Caco-2 (cell line): ENCODE data around the gene FKBP1B. TPM values are rescaled to one million over a fixed set of nuclear protein-coding genes. Genes with fewer than 3 reads are reported as not detected.

ENCODE experiments used
- Bru-seq: library from RNA; stranded (reverse); fragments of 400-500 nt; gene quantifications from one replicate; lab custom pipeline; 2021; lab: Mats Ljungman, UMichigan
- BruChase-seq, 2 experiments: library from RNA; stranded (reverse); fragments of 400-500 nt; gene quantifications; one replicate each; lab custom pipeline; 2021; lab: Mats Ljungman, UMichigan
- BruUV-seq: library from RNA; stranded (reverse); fragments of 400-500 nt; replicated peaks from 2 replicates; lab custom pipeline; 2021; lab: Mats Ljungman, UMichigan
- CTCF ChIA-PET: fragments of 300-600 bp; sonication (Branson Sonifier 250); formaldehyde crosslinking; loops from one replicate; lab custom pipeline; 2022; ENCODE audit warnings: antibody characterized with exemption; lab: Charles Lee
- POLR2A ChIA-PET: fragments of 300-600 bp; sonication (Branson Sonifier 250); formaldehyde crosslinking; loops from one replicate; lab custom pipeline; 2022; ENCODE audit warnings: antibody characterized with exemption; lab: Charles Lee
- DNase-seq, 2 experiments: peaks; one replicate each; pipeline versions ENCODE4 v3.0.0 to v3.0.0-alpha.2; 2020 to 2022
- H3K27me3 ChIP-seq: replicated peaks from 2 replicates; pipeline ENCODE4 v1.6.0; 2011; ENCODE audit warnings: low read length; ENCODE audit not compliant: control insufficient read depth, insufficient read depth
- H3K36me3 ChIP-seq: 2 replicates; pipeline ENCODE4 v1.5.1; 2011; ENCODE audit warnings: low read length; ENCODE audit not compliant: control insufficient read depth, insufficient read depth
- H3K4me1 ChIP-seq: fragments of 250-450 bp; sonication (Bioruptor Pico); 2 replicates; pipeline ENCODE4 v1.5.1; 2020; ENCODE audit warnings: mild to moderate bottlenecking
- H3K4me3 ChIP-seq: 2 replicates; pipeline ENCODE4 v1.5.1; 2011; ENCODE audit warnings: low read depth, mild to moderate bottlenecking, control low read depth, low read length
- H3K9me3 ChIP-seq: fragments of 250-450 bp; sonication (Bioruptor Pico); 2 replicates; pipeline ENCODE4 v1.5.1; 2020; ENCODE audit warnings: mild to moderate bottlenecking, moderate library complexity
- H3K27ac Mint-ChIP-seq: one replicate; pipeline ENCODE4 v1.8.0; 2022; ENCODE audit warnings: mixed read lengths; ENCODE audit not compliant: unreplicated experiment
- H3K27me3 Mint-ChIP-seq: one replicate; pipeline ENCODE4 v1.8.0; 2022; ENCODE audit warnings: mixed read lengths; ENCODE audit not compliant: insufficient read depth, unreplicated experiment
- H3K36me3 Mint-ChIP-seq: one replicate; pipeline ENCODE4 v1.8.0; 2022; ENCODE audit warnings: mild to moderate bottlenecking, mixed read lengths; ENCODE audit not compliant: insufficient read depth, unreplicated experiment
- H3K4me1 Mint-ChIP-seq: one replicate; pipeline ENCODE4 v1.8.0; 2022; ENCODE audit warnings: low read depth, mixed read lengths; ENCODE audit not compliant: unreplicated experiment
- H3K4me3 Mint-ChIP-seq: one replicate; pipeline ENCODE4 v1.8.0; 2022; ENCODE audit warnings: mild to moderate bottlenecking, moderate library complexity, mixed read lengths; ENCODE audit not compliant: unreplicated experiment
- H3K9me3 Mint-ChIP-seq: one replicate; pipeline ENCODE4 v1.8.0; 2022; ENCODE audit warnings: mixed read lengths; ENCODE audit not compliant: unreplicated experiment
- CTCF ChIP-seq, 2 experiments: fragments of 200-600 bp in 1 of 2; IDR thresholded peaks; 1 replicate in 1 of 2; 2 replicates in 1 of 2; pipeline versions ENCODE4 v1.5.1 to v1.8.0; 2011 to 2022; ENCODE audit warnings: antibody characterized with exemption in 1 of 2, control low read depth in 1 of 2, inconsistent platforms in 1 of 2, low read depth in 1 of 2, low read length in 1 of 2, mild to moderate bottlenecking in 1 of 2, moderate library complexity in 1 of 2; ENCODE audit not compliant: insufficient read depth in 1 of 2, severe bottlenecking in 1 of 2, unreplicated experiment in 1 of 2
- intact Hi-C: fragments of 100-400 bp; cut with micrococcal nuclease; formaldehyde crosslinking; loops from one replicate; pipeline ENCODE4 v1.10.0; 2022; ENCODE audit not compliant: unreplicated experiment
- long read RNA-seq: library from polyadenylated mRNA; stranded (forward); transcript quantifications from one replicate; pipeline ENCODE4 v2.0.0, GENCODE V29; 2022
- total RNA-seq: library from RNA; stranded (reverse); gene quantifications from 2 replicates; pipeline ENCODE4 v1.2.3, GENCODE V29; 2022

The FKBP1B gene
- total RNA-seq (3.2 and 3.7 TPM in 2 replicates), Bru-seq, nascent RNA (percentile 31 among the genes with signal in this experiment), BruChase-seq, experiment 1, labeled RNA remaining after a 2-hour chase (percentile 32 among the genes with signal in this experiment), BruChase-seq, experiment 2, labeled RNA remaining after a 6-hour chase (percentile 32 among the genes with signal in this experiment)
- long read RNA-seq, partial matches to known transcripts = 0 of 3 reads
- long read RNA-seq, other reads (novel, unspliced or antisense) = 2 of 3 reads

GRCh38 chr2:24049485-24050021 is at the start of gene FKBP1B:
TSS of gene FKBP1B (plus strand) at chr2:24049741. CDS start at chr2:24049850, 109 bp downstream.
- Histone ChIP-seq H3K36me3 (no peaks in the 10 kb centered on the region), H3K27me3 (no peaks in the 10 kb centered on the region), H3K9me3 (no peaks in the 10 kb centered on the region), H3K4me1 (peaks cover 4% of the 10 kb centered on the region; the same call in 1 of the 2 replicates), H3K4me3 (peak within 1 kb of the TSS; percentile 42)
- Mint-ChIP-seq H3K9me3 (no peaks in the 10 kb centered on the region), H3K4me3 (no peak within 1 kb of the TSS), H3K4me1 (peaks cover 7% of the 10 kb centered on the region), H3K27me3 (no peaks in the 10 kb centered on the region), H3K27ac (no peak within 1 kb of the TSS), H3K36me3 (no peaks in the 10 kb centered on the region)
- CTCF ChIA-PET = interaction anchor here (1.6 kb wide), 1 partner anchor 27 kb away, joined by 10 read pairs; the partner anchor contains the start of gene SF3B6
- TF ChIP-seq CTCF (IDR thresholded peaks at IDR 0.05; ENCODE audit: insufficient read depth in 1 of 2, low read depth in 1 of 2, low read length in 1 of 2, severe bottlenecking in 1 of 2, unreplicated experiment in 1 of 2) = no peak
- peak; percentile 65 to 71 for DNase-seq
- POLR2A ChIA-PET = no interaction called here
- intact Hi-C loops = no loop called here
- no TSS peak for BruUV-seq

- no peaks in the 10 kb centered on the region for H3K27me3 Mint-ChIP-seq
- no TSS peak for BruUV-seq
- Histone ChIP-seq H3K4me3 (no peak overlapping the region), H3K4me1 (no peaks in the 10 kb centered on the region), H3K27me3 (no peaks in the 10 kb centered on the region), H3K9me3 (no peaks in the 10 kb centered on the region), H3K36me3 (no peaks in the 10 kb centered on the region)
- DNase-seq = no peak
- H3K36me3 Mint-ChIP-seq = no peaks in the 10 kb centered on the region
- H3K4me1 Mint-ChIP-seq = peaks cover 11% of the 10 kb centered on the region
- H3K9me3 Mint-ChIP-seq = no peaks in the 10 kb centered on the region
- ChIA-PET POLR2A (no interaction called here), CTCF (no interaction called here)
- no peak overlapping the region for H3K4me3 Mint-ChIP-seq
- intact Hi-C loops = no loop called here
- no peak for TF ChIP-seq CTCF (IDR thresholded peaks at IDR 0.05; ENCODE audit: insufficient read depth in 1 of 2, low read depth in 1 of 2, low read length in 1 of 2, severe bottlenecking in 1 of 2, unreplicated experiment in 1 of 2)
- H3K27ac Mint-ChIP-seq = no peak overlapping the region
These were observed 41.8 kb upstream of the FKBP1B start for GRCh38 chr2:24007693-24008092.

- Mint-ChIP-seq H3K4me1 (peaks cover 14% of the 10 kb centered on the region), H3K27ac (no peak overlapping the region), H3K36me3 (no peaks in the 10 kb centered on the region), H3K4me3 (peak overlapping the region; percentile 63), H3K27me3 (no peaks in the 10 kb centered on the region), H3K9me3 (no peaks in the 10 kb centered on the region)
- no peaks in the 10 kb centered on the region for H3K9me3 ChIP-seq
- H3K36me3 ChIP-seq = no peaks in the 10 kb centered on the region
- H3K4me3 ChIP-seq = no peak overlapping the region
- no peaks in the 10 kb centered on the region for H3K4me1 ChIP-seq
- no TSS peak for BruUV-seq
- ChIA-PET POLR2A (no interaction called here), CTCF (interaction anchor here (1.2 kb wide), 1 partner anchor 76 kb away, joined by 4 read pairs; the partner anchor contains the start of gene TP53I3)
- H3K27me3 ChIP-seq = no peaks in the 10 kb centered on the region
- intact Hi-C loops = no loop called here
- no peak for TF ChIP-seq CTCF (IDR thresholded peaks at IDR 0.05; ENCODE audit: insufficient read depth in 1 of 2, low read depth in 1 of 2, low read length in 1 of 2, severe bottlenecking in 1 of 2, unreplicated experiment in 1 of 2)
- no peak for DNase-seq
These were observed 40.7 kb upstream of the FKBP1B start for GRCh38 chr2:24008672-24009366.
